Neural cell (in vitro differentiated cells): ENCODE measurements around the gene PREX1. TPM values are rescaled to one million over a fixed set of nuclear protein-coding genes. Genes with fewer than 3 reads are reported as not detected.

Source experiments
- H2AFZ ChIP-seq: fragments of 200-600, 300-800 bp; sonication (generic), shearing (Covaris generic); 2 replicates; pipeline ENCODE4 v1.6.0; 2014; ENCODE audit warnings: low read depth, mild to moderate bottlenecking, antibody characterized with exemption, low read length, moderate library complexity
- H3F3A ChIP-seq: fragments of 200-600 bp; shearing (Covaris generic); 2 replicates; pipeline ENCODE4 v1.6.1; 2016; ENCODE audit warnings: mild to moderate bottlenecking, moderate library complexity, mixed read lengths, antibody characterized with exemption, low read length; ENCODE audit not compliant: insufficient read depth, poor library complexity, severe bottlenecking
- H3K27ac ChIP-seq: fragments of 200-600, 300-800 bp; sonication (generic), shearing (Covaris generic); 2 replicates; pipeline ENCODE4 v1.5.1; 2014; ENCODE audit warnings: mild to moderate bottlenecking, low read length, moderate library complexity
- H3K27me3 ChIP-seq: fragments of 300-800, 200-600 bp; sonication (generic), shearing (Covaris generic); 2 replicates; pipeline ENCODE4 v1.6.0; 2014; ENCODE audit warnings: mild to moderate bottlenecking, low read depth, low read length, moderate library complexity; ENCODE audit not compliant: insufficient read depth
- H3K36me3 ChIP-seq: fragments of 300-800, 200-600 bp; sonication (generic), shearing (Covaris generic); 2 replicates; pipeline ENCODE4 v1.5.1; 2014; ENCODE audit warnings: mild to moderate bottlenecking, antibody characterized with exemption, low read length, moderate library complexity; ENCODE audit not compliant: insufficient read depth
- H3K4me2 ChIP-seq: fragments of 300-800, 200-600 bp; sonication (generic), shearing (Covaris generic); 2 replicates; pipeline ENCODE4 v1.6.0; 2014; ENCODE audit warnings: mild to moderate bottlenecking, low read length
- H3K4me3 ChIP-seq: fragments of 300-800, 200-600 bp; sonication (generic), shearing (Covaris generic); 2 replicates; pipeline ENCODE4 v1.5.1; 2014; ENCODE audit warnings: mild to moderate bottlenecking, low read length, moderate library complexity
- H3K79me2 ChIP-seq: fragments of 200-600 bp; shearing (Covaris generic); replicated peaks from 2 replicates; pipeline ENCODE4 v1.6.0; 2014; ENCODE audit warnings: mild to moderate bottlenecking, low read length, moderate library complexity; ENCODE audit not compliant: insufficient read depth
- H3K9ac ChIP-seq: fragments of 300-800, 200-600 bp; sonication (generic), shearing (Covaris generic); 2 replicates; pipeline ENCODE4 v1.6.1; 2016; ENCODE audit warnings: mild to moderate bottlenecking, low read length, mixed read lengths
- H3K9me2 ChIP-seq: fragments of 200-600 bp; shearing (Covaris generic); 2 replicates; pipeline ENCODE4 v1.6.1; 2016; ENCODE audit warnings: mild to moderate bottlenecking, low read length, mixed read lengths; ENCODE audit not compliant: insufficient read depth
- H3K9me3 ChIP-seq: fragments of 200-600, 300-800 bp; sonication (generic), shearing (Covaris generic); 2 replicates; pipeline ENCODE4 v1.6.1; 2016; ENCODE audit warnings: mild to moderate bottlenecking, mixed run types, low read length, moderate library complexity, mixed read lengths
- H4K20me1 ChIP-seq: fragments of 200-600 bp; shearing (Covaris generic); 2 replicates; pipeline ENCODE4 v1.6.1; 2016; ENCODE audit warnings: mild to moderate bottlenecking, mixed run types; ENCODE audit not compliant: insufficient read depth
- EP300 ChIP-seq: fragments of 450-650 bp; conservative IDR thresholded peaks from 2 replicates; pipeline ENCODE4 v1.6.1; 2014; ENCODE audit warnings: antibody characterized with exemption, mild to moderate bottlenecking, moderate library complexity; ENCODE audit not compliant: poor library complexity, severe bottlenecking
- EZH2 ChIP-seq: fragments of 200-600, 300-800 bp; shearing (Covaris generic), sonication (generic); IDR thresholded peaks from 2 replicates; pipeline ENCODE4 v1.6.1; 2014; ENCODE audit warnings: antibody characterized with exemption, low read length, borderline replicate concordance, mild to moderate bottlenecking; ENCODE audit not compliant: insufficient read depth, poor library complexity, severe bottlenecking
- MXI1 ChIP-seq: fragments of 450-650 bp; conservative IDR thresholded peaks from 2 replicates; pipeline ENCODE4 v1.6.1; 2014; ENCODE audit warnings: antibody characterized with exemption, mild to moderate bottlenecking; ENCODE audit not compliant: poor library complexity, severe bottlenecking
- POLR2AphosphoS5 ChIP-seq: IDR thresholded peaks from 2 replicates; pipeline ENCODE4 v1.6.1; 2012
- RAD21 ChIP-seq: fragments of 450-650 bp; conservative IDR thresholded peaks from 2 replicates; pipeline ENCODE4 v1.6.1; 2014; ENCODE audit warnings: antibody characterized with exemption, mild to moderate bottlenecking, moderate library complexity
- SMC3 ChIP-seq: fragments of 450-650 bp; conservative IDR thresholded peaks from 2 replicates; pipeline ENCODE4 v1.6.1; 2014; ENCODE audit warnings: antibody characterized with exemption, mild to moderate bottlenecking, moderate library complexity; ENCODE audit not compliant: poor library complexity
- TAF1 ChIP-seq: IDR thresholded peaks from 2 replicates; pipeline ENCODE4 v1.6.1; 2012; ENCODE audit warnings: low read depth
- polyA plus RNA-seq: library from polyadenylated mRNA; depleted of rRNA; stranded (reverse); fragments of >200 nt; gene quantifications from 2 replicates; pipeline ENCODE4 v1.2.3, GENCODE V29; 2014
- TF ChIP-seq, protein P1 (sequence below): IDR thresholded peaks from 2 replicates; pipeline ENCODE4 v1.6.1; 2012; ENCODE audit warnings: borderline replicate concordance
- TF ChIP-seq, protein P2 (sequence below): fragments of 450-650 bp; IDR thresholded peaks from 2 replicates; pipeline ENCODE4 v1.5.1; 2014; ENCODE audit warnings: antibody characterized with exemption, mild to moderate bottlenecking, moderate library complexity; ENCODE audit not compliant: poor library complexity, severe bottlenecking

PREX1 gene
- polyA plus RNA-seq, 1 donor from 2014 or later: 0.06 TPM

DNA sequence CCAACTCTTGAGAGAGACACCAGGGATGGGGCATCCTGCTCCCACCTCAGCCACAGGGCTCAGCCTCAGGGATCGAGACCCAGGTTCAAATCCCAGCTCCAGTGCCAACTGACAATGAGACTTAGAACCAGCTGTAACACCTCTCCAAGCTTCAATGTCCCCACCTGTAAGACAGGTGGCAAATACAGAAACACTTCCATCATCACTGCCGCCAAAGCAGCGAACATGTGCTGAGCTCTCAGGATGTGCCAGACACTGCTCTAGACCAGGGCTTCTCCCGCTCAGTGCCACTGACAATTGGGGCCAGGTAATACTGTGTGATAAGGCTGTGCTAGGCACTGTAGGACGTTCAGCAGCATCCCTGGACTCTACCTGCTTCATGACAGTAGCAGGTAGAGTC, 22.1 kb downstream of the PREX1 start:
- H3K9ac ChIP-seq: no peak overlapping the region
- H3K27me3 ChIP-seq: no peaks in the 10 kb centered on the region
- no peaks in the 10 kb centered on the region for H3F3A ChIP-seq
- H4K20me1 ChIP-seq: no peaks in the 10 kb centered on the region
- no peak overlapping the region for H3K4me3 ChIP-seq
- H3K79me2 ChIP-seq: no peaks in the 10 kb centered on the region
- H3K27ac ChIP-seq: no peak overlapping the region
- no peaks in the 10 kb centered on the region for H3K9me3 ChIP-seq
- no peak for TF ChIP-seq TAF1
- no peaks in the 10 kb centered on the region for H3K36me3 ChIP-seq
- H2AFZ ChIP-seq: no peak overlapping the region
- H3K4me2 ChIP-seq: no peak overlapping the region
- no peaks in the 10 kb centered on the region for H3K9me2 ChIP-seq

DNA sequence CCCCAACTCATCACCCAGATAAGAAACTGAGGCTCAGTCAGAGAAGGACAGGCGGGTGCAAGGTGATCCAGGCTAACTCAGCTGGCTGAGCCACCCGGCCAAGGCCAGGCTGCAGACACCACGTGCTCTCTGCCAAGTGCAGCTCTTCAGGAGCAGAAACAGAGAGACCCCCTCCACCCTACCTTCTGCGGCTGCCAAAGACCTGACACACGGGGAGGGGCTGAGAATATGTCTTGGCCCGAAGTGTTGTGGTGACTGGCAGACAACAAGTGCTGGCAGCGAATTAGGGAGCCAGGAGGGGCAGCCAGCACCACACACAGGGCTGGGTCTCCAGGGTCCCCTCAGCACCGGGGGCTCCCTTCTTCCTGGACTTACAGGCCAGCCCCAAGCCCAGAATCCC, 22.5 kb downstream of the PREX1 start:
- Histone ChIP-seq H4K20me1 (no peaks in the 10 kb centered on the region), H2AFZ (no peak overlapping the region), H3K27me3 (no peaks in the 10 kb centered on the region), H3K9ac (no peak overlapping the region), H3K4me2 (no peak overlapping the region), H3K27ac (no peak overlapping the region), H3K4me3 (no peak overlapping the region), H3K79me2 (no peaks in the 10 kb centered on the region), H3K9me3 (no peaks in the 10 kb centered on the region), H3K9me2 (no peaks in the 10 kb centered on the region), H3F3A (no peaks in the 10 kb centered on the region), H3K36me3 (no peaks in the 10 kb centered on the region)
- no peak for TF ChIP-seq EP300
- TF ChIP-seq, protein P1, sequence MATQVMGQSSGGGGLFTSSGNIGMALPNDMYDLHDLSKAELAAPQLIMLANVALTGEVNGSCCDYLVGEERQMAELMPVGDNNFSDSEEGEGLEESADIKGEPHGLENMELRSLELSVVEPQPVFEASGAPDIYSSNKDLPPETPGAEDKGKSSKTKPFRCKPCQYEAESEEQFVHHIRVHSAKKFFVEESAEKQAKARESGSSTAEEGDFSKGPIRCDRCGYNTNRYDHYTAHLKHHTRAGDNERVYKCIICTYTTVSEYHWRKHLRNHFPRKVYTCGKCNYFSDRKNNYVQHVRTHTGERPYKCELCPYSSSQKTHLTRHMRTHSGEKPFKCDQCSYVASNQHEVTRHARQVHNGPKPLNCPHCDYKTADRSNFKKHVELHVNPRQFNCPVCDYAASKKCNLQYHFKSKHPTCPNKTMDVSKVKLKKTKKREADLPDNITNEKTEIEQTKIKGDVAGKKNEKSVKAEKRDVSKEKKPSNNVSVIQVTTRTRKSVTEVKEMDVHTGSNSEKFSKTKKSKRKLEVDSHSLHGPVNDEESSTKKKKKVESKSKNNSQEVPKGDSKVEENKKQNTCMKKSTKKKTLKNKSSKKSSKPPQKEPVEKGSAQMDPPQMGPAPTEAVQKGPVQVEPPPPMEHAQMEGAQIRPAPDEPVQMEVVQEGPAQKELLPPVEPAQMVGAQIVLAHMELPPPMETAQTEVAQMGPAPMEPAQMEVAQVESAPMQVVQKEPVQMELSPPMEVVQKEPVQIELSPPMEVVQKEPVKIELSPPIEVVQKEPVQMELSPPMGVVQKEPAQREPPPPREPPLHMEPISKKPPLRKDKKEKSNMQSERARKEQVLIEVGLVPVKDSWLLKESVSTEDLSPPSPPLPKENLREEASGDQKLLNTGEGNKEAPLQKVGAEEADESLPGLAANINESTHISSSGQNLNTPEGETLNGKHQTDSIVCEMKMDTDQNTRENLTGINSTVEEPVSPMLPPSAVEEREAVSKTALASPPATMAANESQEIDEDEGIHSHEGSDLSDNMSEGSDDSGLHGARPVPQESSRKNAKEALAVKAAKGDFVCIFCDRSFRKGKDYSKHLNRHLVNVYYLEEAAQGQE: no peak
- no peak for TF ChIP-seq EZH2
- no peak for TF ChIP-seq RAD21
- no peak for TF ChIP-seq SMC3
- TF ChIP-seq, protein P2, sequence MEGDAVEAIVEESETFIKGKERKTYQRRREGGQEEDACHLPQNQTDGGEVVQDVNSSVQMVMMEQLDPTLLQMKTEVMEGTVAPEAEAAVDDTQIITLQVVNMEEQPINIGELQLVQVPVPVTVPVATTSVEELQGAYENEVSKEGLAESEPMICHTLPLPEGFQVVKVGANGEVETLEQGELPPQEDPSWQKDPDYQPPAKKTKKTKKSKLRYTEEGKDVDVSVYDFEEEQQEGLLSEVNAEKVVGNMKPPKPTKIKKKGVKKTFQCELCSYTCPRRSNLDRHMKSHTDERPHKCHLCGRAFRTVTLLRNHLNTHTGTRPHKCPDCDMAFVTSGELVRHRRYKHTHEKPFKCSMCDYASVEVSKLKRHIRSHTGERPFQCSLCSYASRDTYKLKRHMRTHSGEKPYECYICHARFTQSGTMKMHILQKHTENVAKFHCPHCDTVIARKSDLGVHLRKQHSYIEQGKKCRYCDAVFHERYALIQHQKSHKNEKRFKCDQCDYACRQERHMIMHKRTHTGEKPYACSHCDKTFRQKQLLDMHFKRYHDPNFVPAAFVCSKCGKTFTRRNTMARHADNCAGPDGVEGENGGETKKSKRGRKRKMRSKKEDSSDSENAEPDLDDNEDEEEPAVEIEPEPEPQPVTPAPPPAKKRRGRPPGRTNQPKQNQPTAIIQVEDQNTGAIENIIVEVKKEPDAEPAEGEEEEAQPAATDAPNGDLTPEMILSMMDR: no peak
- no peak for TF ChIP-seq POLR2AphosphoS5
- no peak for TF ChIP-seq MXI1
- no peak for TF ChIP-seq TAF1

DNA sequence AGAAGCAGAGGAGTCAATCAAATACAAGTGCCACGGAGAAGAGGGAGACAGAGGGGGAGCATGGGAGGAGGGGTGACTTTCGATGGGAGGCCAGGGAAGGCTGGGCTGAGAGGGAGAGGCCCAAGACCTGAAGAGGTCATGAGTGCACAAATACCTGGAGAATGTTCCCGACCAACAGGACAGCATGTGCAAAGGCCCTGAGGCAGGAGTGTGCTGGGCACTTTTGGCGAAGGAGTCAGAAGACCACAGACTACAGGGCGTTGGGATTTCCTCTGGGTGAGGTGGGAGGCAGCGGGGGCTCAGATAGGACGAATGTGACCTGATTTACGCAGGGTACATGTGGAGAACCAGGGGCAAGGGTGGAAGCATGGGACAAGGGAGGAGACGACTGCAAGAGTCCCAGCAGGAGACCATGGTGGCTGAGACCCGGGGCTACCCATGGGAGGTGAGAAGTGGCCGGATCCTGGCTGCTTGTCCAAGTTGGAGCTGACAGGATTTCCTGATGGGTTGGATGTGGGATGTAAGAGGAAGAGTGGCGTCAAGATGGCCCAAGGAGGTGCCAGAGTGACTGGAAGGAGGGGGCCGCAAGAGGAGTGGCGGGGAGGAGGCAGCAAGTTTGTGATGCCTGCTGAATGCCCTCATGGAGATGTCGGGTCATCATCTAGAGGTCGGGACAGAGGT, 23.4 kb downstream of the PREX1 start:
- H3K9me3 ChIP-seq: no peaks in the 10 kb centered on the region
- TF ChIP-seq TAF1: no peak
- TF ChIP-seq RAD21: no peak
- no peak for TF ChIP-seq MXI1
- no peak for TF ChIP-seq EZH2
- TF ChIP-seq, protein P2: no peak
- TF ChIP-seq SMC3: no peak
- no peak for TF ChIP-seq POLR2AphosphoS5
- TF ChIP-seq EP300: no peak
- TF ChIP-seq, protein P1: no peak
- no peaks in the 10 kb centered on the region for H3K79me2 ChIP-seq
- H2AFZ ChIP-seq: no peak overlapping the region
- no peak overlapping the region for H3K27ac ChIP-seq
- H3K27me3 ChIP-seq: no peaks in the 10 kb centered on the region
- H4K20me1 ChIP-seq: no peaks in the 10 kb centered on the region
- no peaks in the 10 kb centered on the region for H3K9me2 ChIP-seq
- no peak overlapping the region for H3K4me2 ChIP-seq
- H3K4me3 ChIP-seq: no peak overlapping the region
- no peaks in the 10 kb centered on the region for H3F3A ChIP-seq
- no peaks in the 10 kb centered on the region for H3K36me3 ChIP-seq
- H3K9ac ChIP-seq: no peak overlapping the region
